Measurements from ENCODE around the gene ABHD1. TPM values are rescaled to one million over a fixed set of nuclear protein-coding genes. Genes with fewer than 3 reads are reported as not detected.

Gene ABHD1
- total and polyA plus RNA-seq, 2 experiments from 2014 or later, result 0.38 to 0.55 TPM

GRCh38 chr2:27079233-27080139 lies 44.1 kb upstream of the ABHD1 start (continued):
- TF ChIP-seq ZNF462 (CRISPR knock-in tag; IDR thresholded peaks at IDR 0.05), result no peak
- no peak for TF ChIP-seq ETS1 (IDR thresholded peaks at IDR 0.05)
- no peak for TF ChIP-seq STAT1 (IDR thresholded peaks at IDR 0.05; ENCODE audit: unreplicated experiment)
- no peak for TF ChIP-seq NANOG (IDR thresholded peaks at IDR 0.05; ENCODE audit: borderline replicate concordance)

- Histone ChIP-seq H3K27me3 (ENCODE audit: insufficient read depth) (peaks cover 8% of the 10 kb centered on the region), H4K20me1 (replicated peaks; ENCODE audit: insufficient read depth) (no peaks in the 10 kb centered on the region), H3K4me2 (no peak overlapping the region), H3K79me2 (replicated peaks; ENCODE audit: insufficient read depth) (no peaks in the 10 kb centered on the region), H3K4me3 (no peak overlapping the region), H3K4me1 (ENCODE audit: insufficient read depth) (peaks cover 7% of the 10 kb centered on the region), H3K36me3 (ENCODE audit: insufficient read depth) (no peaks in the 10 kb centered on the region), H3K27ac (ENCODE audit: low read depth) (no peak overlapping the region), H3F3A (replicated peaks; ENCODE audit: low read depth) (0 out of 2 replicates have a peak, but pooled peaks cover 2% of the 10 kb centered on the region), H3K9me2 (ENCODE audit: insufficient read depth) (no peaks in the 10 kb centered on the region), H2AFZ (no peak overlapping the region)
- H3K9me3 Mint-ChIP-seq, result no peaks in the 10 kb centered on the region; the same call in 2 of the 3 replicates
- DNase-seq (ENCODE audit: low spot score) (no peak), ATAC-seq (no peak)
- H3K4me3 Mint-ChIP-seq, result no peak overlapping the region; the same call in 2 of the 3 replicates
- peaks cover 23% of the 10 kb centered on the region for H3K27me3 Mint-ChIP-seq (ENCODE audit: insufficient read depth, low read depth, poor library complexity)
- 0 out of 2 replicates have a peak overlapping the region, but pooled peaks have one; percentile 31 for H3K27ac Mint-ChIP-seq
- H3K36me3 Mint-ChIP-seq (ENCODE audit: low read depth), result no peaks in the 10 kb centered on the region
- H3K4me1 Mint-ChIP-seq, result peaks cover 36% of the 10 kb centered on the region
- TF ChIP-seq ZNF114 (CRISPR knock-in tag; IDR thresholded peaks at IDR 0.05) (no peak), ETS1 (IDR thresholded peaks at IDR 0.05) (no peak), ZNF331 (CRISPR knock-in tag; IDR thresholded peaks at IDR 0.05; ENCODE audit: low read depth) (no peak), NANOG (IDR thresholded peaks at IDR 0.05; ENCODE audit: borderline replicate concordance) (no peak), CREB1 (CRISPR knock-in tag; IDR thresholded peaks at IDR 0.05; ENCODE audit: low read depth) (no peak), REST (IDR thresholded peaks at IDR 0.05; ENCODE audit: unreplicated experiment) (no peak)
These were observed 43.5 kb upstream of the ABHD1 start for GRCh38 chr2:27080140-27080469.

All from GM23338 (cell line).